SH-SY5Y (cell line): ENCODE measurements around the gene PPP4C.

Experiments
- GATA2 ChIP-seq: IDR thresholded peaks from 2 replicates; pipeline ENCODE4 v1.6.1; 2011; ENCODE audit warnings: mild to moderate bottlenecking, low read depth, low read length
- GATA3 ChIP-seq: IDR thresholded peaks from 2 replicates; pipeline ENCODE4 v1.6.1; 2011; ENCODE audit warnings: low read depth, mild to moderate bottlenecking, low read length, moderate library complexity

- TF ChIP-seq GATA2 (no peak), GATA3 (no peak)
Measured at GRCh38 chr16:30068333-30068732, 7.5 kb upstream of the PPP4C start.
